SU-DHL-6 (cell line): Measurements from ENCODE around the gene WNT7B.

Experiments
- H2AFZ ChIP-seq: fragments of 200-600 bp; sonication (generic); 2 replicates; pipeline ENCODE4 v1.6.1; 2014; ENCODE audit warnings: low read depth, mild to moderate bottlenecking, moderate library complexity, mixed read lengths, antibody characterized with exemption, low read length; ENCODE audit not compliant: severe bottlenecking
- H3F3A ChIP-seq: fragments of 200-600 bp; shearing (Covaris generic); 2 replicates; pipeline ENCODE4 v1.6.0; 2016; ENCODE audit warnings: antibody characterized with exemption, mild to moderate bottlenecking; ENCODE audit not compliant: insufficient read depth
- H3K27ac ChIP-seq: fragments of 200-600 bp; sonication (generic); 2 replicates; pipeline ENCODE4 v1.5.1; 2016; ENCODE audit warnings: low read depth, mild to moderate bottlenecking, low read length, moderate library complexity, mixed read lengths
- H3K27me3 ChIP-seq: fragments of 200-600 bp; sonication (generic), shearing (Covaris generic); 2 replicates; pipeline ENCODE4 v1.6.0; 2014; ENCODE audit warnings: mild to moderate bottlenecking, low read length
- H3K36me3 ChIP-seq: fragments of 200-600 bp; sonication (generic); 2 replicates; pipeline ENCODE4 v1.6.1; 2014; ENCODE audit warnings: mild to moderate bottlenecking, low read length, mixed read lengths
- H3K4me2 ChIP-seq: fragments of 300-600, 200-600 bp; shearing (Covaris generic), sonication (generic); 2 replicates; pipeline ENCODE4 v1.6.0; 2014; ENCODE audit warnings: low read length, low read depth, mild to moderate bottlenecking; ENCODE audit not compliant: poor library complexity, severe bottlenecking
- H3K4me3 ChIP-seq: fragments of 200-600 bp; sonication (generic); 2 replicates; pipeline ENCODE4 v1.5.1; 2014; ENCODE audit warnings: antibody characterized with exemption, low read length, mild to moderate bottlenecking, mixed read lengths; ENCODE audit not compliant: insufficient read depth, poor library complexity, severe bottlenecking
- H3K79me2 ChIP-seq: fragments of 200-600 bp; sonication (generic); 2 replicates; pipeline ENCODE4 v1.6.1; 2014; ENCODE audit warnings: mild to moderate bottlenecking, low read length, moderate library complexity; ENCODE audit not compliant: insufficient read depth
- H3K9ac ChIP-seq: fragments of 200-600 bp; sonication (generic); 2 replicates; pipeline ENCODE4 v1.7.0; 2014; ENCODE audit warnings: mild to moderate bottlenecking, low read length
- H3K9me2 ChIP-seq: fragments of 200-600 bp; sonication (generic); replicated peaks from 2 replicates; pipeline ENCODE4 v1.6.1; 2014; ENCODE audit warnings: low read length; ENCODE audit not compliant: insufficient read depth
- H3K9me3 ChIP-seq: fragments of 200-600 bp; sonication (generic); 2 replicates; pipeline ENCODE4 v1.6.1; 2014; ENCODE audit warnings: low read length, mixed read lengths; ENCODE audit not compliant: insufficient read depth
- H4K20me1 ChIP-seq: fragments of 200-600 bp; sonication (generic); 2 replicates; pipeline ENCODE4 v1.6.1; 2014; ENCODE audit warnings: low read depth, mild to moderate bottlenecking, antibody characterized with exemption, low read length, moderate library complexity, mixed read lengths
- CTCF ChIP-seq: fragments of 200-600 bp; sonication (generic); IDR thresholded peaks from one replicate; pipeline ENCODE4 v1.5.1; 2017; ENCODE audit warnings: antibody characterized with exemption, mild to moderate bottlenecking, low read length, moderate library complexity; ENCODE audit not compliant: insufficient read depth, poor library complexity, severe bottlenecking
- EZH2phosphoT487 ChIP-seq: fragments of 200-600 bp; sonication (generic), shearing (Covaris generic); conservative IDR thresholded peaks from 2 replicates; pipeline ENCODE4 v1.6.1; 2018; ENCODE audit warnings: mild to moderate bottlenecking, antibody characterized with exemption, low read length, moderate library complexity, mixed read lengths

WNT7B gene

GRCh38 chr22:45878901-45879551 lies 97.9 kb downstream of the WNT7B start:
- Histone ChIP-seq H3F3A (no peaks in the 10 kb centered on the region), H2AFZ (no peak overlapping the region), H3K4me2 (no peak overlapping the region), H3K79me2 (no peaks in the 10 kb centered on the region), H3K27ac (no peak overlapping the region), H3K9me2 (no peaks in the 10 kb centered on the region), H3K36me3 (no peaks in the 10 kb centered on the region), H3K27me3 (no peaks in the 10 kb centered on the region), H3K9me3 (no peaks in the 10 kb centered on the region), H4K20me1 (no peaks in the 10 kb centered on the region), H3K9ac (no peak overlapping the region), H3K4me3 (no peak overlapping the region)
- TF ChIP-seq EZH2phosphoT487 (no peak), CTCF (no peak)

- Histone ChIP-seq H3K9ac (no peak overlapping the region), H3F3A (no peaks in the 10 kb centered on the region), H3K4me3 (no peak overlapping the region), H3K27ac (no peak overlapping the region), H4K20me1 (no peaks in the 10 kb centered on the region), H3K9me2 (no peaks in the 10 kb centered on the region), H3K9me3 (no peaks in the 10 kb centered on the region), H3K36me3 (no peaks in the 10 kb centered on the region), H3K79me2 (no peaks in the 10 kb centered on the region), H2AFZ (no peak overlapping the region), H3K4me2 (no peak overlapping the region), H3K27me3 (no peaks in the 10 kb centered on the region)
- TF ChIP-seq CTCF (no peak), EZH2phosphoT487 (no peak)
Observed at GRCh38 chr22:45878051-45878781, 98.7 kb downstream of the WNT7B start.

- no peaks in the 10 kb centered on the region for H3K9me3 ChIP-seq
- no peaks in the 10 kb centered on the region for H3K79me2 ChIP-seq
- H3K27me3 ChIP-seq, result no peaks in the 10 kb centered on the region
- H3K9ac ChIP-seq, result no peak overlapping the region
- H3K4me2 ChIP-seq, result no peak overlapping the region
- H2AFZ ChIP-seq, result no peak overlapping the region
- H3K27ac ChIP-seq, result no peak overlapping the region
- TF ChIP-seq CTCF, result no peak
- no peak for TF ChIP-seq EZH2phosphoT487
- no peak overlapping the region for H3K4me3 ChIP-seq
- no peaks in the 10 kb centered on the region for H4K20me1 ChIP-seq
- no peaks in the 10 kb centered on the region for H3K36me3 ChIP-seq
- no peaks in the 10 kb centered on the region for H3K9me2 ChIP-seq
- no peaks in the 10 kb centered on the region for H3F3A ChIP-seq
Observed at GRCh38 chr22:45877651-45878050, 99.3 kb downstream of the WNT7B start.
